ENCODE data around the gene INTS4.

DNA sequence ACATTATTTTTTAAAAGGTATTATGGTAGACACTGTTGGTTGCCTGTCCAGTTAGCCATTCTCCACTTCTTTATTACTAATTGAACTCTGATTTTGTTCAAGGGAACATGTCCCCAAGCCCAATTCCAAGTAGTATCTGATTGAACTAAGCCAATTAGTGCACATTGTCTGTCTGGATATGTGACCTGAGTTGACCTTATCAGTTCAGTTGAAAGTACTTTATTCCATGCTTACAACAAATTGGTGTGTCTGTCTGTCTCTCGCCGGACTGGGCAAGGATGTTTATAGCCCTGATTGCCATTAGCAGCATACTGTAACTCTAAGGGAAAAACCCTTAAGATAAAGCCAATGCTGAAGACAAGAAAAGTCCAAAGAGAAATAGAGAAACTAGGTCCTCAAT, 85.6 kb downstream of the INTS4 start:
- TF ChIP-seq RCOR1 (IDR thresholded peaks at IDR 0.05; ENCODE audit: insufficient replicate concordance, low read length) (no peak), RFX5 (IDR thresholded peaks at IDR 0.05; ENCODE audit: low read depth, low read length) (no peak), CTCF (conservative IDR thresholded peaks at IDR 0.05; ENCODE audit: low read depth, low read length) (no peak), POLR2A (IDR thresholded peaks at IDR 0.05; ENCODE audit: low read depth, low read length) (no peak)

Data from IMR-90 (cell line).